H1 (cell line): ENCODE results near the gene MASP1. TPM values are rescaled to one million over a fixed set of nuclear protein-coding genes. Genes with fewer than 3 reads are reported as not detected.

Experiments
- CTCF ChIA-PET: fragments of 300-600 bp; sonication (Branson Sonifier 250); formaldehyde crosslinking; loops from one replicate; lab custom pipeline; 2021; ENCODE audit not compliant: partially characterized antibody; lab: Charles Lee
- POLR2A ChIA-PET: fragments of 300-600 bp; sonication (Branson Sonifier 250); formaldehyde crosslinking; loops from one replicate; lab custom pipeline; 2021; ENCODE audit warnings: inconsistent platforms; ENCODE audit not compliant: partially characterized antibody; lab: Charles Lee
- DNase-seq, 2 experiments: peaks; one replicate each; pipeline versions ENCODE4 v3.0.0 to v3.0.0-alpha.2; 2010 to 2022; ENCODE audit warnings: low spot score in 2 of 2, low read depth in 1 of 2, mixed read lengths in 1 of 2
- FAIRE-seq: peaks from 2 replicates; lab custom pipeline; 2011; peaks lifted over from hg19 to GRCh38; lab: Jason Lieb, UNC
- H2AFZ ChIP-seq: 2 replicates; pipeline ENCODE4 v1.8.1; 2012; ENCODE audit warnings: low read length, inconsistent platforms
- H2AK5ac ChIP-seq: 2 replicates; pipeline ENCODE4 v1.6.1; 2013; ENCODE audit warnings: low read depth, low read length
- H2BK120ac ChIP-seq: replicated peaks from 2 replicates; pipeline ENCODE3; 2013; ENCODE audit warnings: low read depth, low read length, inconsistent platforms
- H2BK12ac ChIP-seq: 2 replicates; pipeline ENCODE4 v1.6.1; 2013; ENCODE audit warnings: low read depth, low read length
- H2BK15ac ChIP-seq: 2 replicates; pipeline ENCODE4 v1.6.1; 2013; ENCODE audit warnings: low read length
- H2BK20ac ChIP-seq: 2 replicates; pipeline ENCODE4 v1.6.1; 2013; ENCODE audit warnings: low read length
- H2BK5ac ChIP-seq: 2 replicates; pipeline ENCODE4 v1.6.1; 2013; ENCODE audit warnings: low read depth, low read length
- H3K14ac ChIP-seq: 2 replicates; pipeline ENCODE4 v1.6.1; 2013; ENCODE audit warnings: inconsistent platforms; ENCODE audit not compliant: insufficient read length
- H3K18ac ChIP-seq: 2 replicates; pipeline ENCODE4 v1.6.1; 2013; ENCODE audit warnings: low read length; ENCODE audit errors: extremely low read depth
- H3K23ac ChIP-seq: 2 replicates; pipeline ENCODE4 v1.6.1; 2013; ENCODE audit warnings: inconsistent platforms; ENCODE audit not compliant: insufficient read length
- H3K23me2 ChIP-seq: 2 replicates; pipeline ENCODE4 v1.6.1; 2013; ENCODE audit warnings: low read depth, low read length
- H3K27ac ChIP-seq: 2 replicates; pipeline ENCODE4 v1.6.1; 2011; ENCODE audit warnings: low read depth, low read length, inconsistent platforms
- H3K27me3 ChIP-seq, 4 experiments: replicated peaks in 1 of 4; 1 replicate in 1 of 4; 2 replicates in 3 of 4; pipeline versions ENCODE4 v1.6.1 to v1.8.1; 2011 to 2013; ENCODE audit warnings: low read length in 3 of 4, mild to moderate bottlenecking in 3 of 4, inconsistent platforms in 2 of 4, mixed read lengths in 2 of 4, moderate library complexity in 1 of 4; ENCODE audit not compliant: control insufficient read depth in 3 of 4, insufficient read depth in 3 of 4; ENCODE audit errors: extremely low read depth in 1 of 4
- H3K36me3 ChIP-seq, 4 experiments: 2 replicates each; pipeline versions ENCODE4 v1.6.1 to v1.8.1; 2011 to 2013; ENCODE audit warnings: mild to moderate bottlenecking in 4 of 4, low read length in 3 of 4, moderate library complexity in 2 of 4, control low read depth in 1 of 4, inconsistent platforms in 1 of 4; ENCODE audit not compliant: insufficient read depth in 4 of 4, control insufficient read depth in 2 of 4
- H3K4ac ChIP-seq: replicated peaks from 2 replicates; pipeline ENCODE3; 2013; ENCODE audit warnings: low read length, low read depth, mixed read lengths, inconsistent platforms; ENCODE audit not compliant: insufficient read length
- H3K4me1 ChIP-seq, 4 experiments: replicated peaks in 1 of 4; 1 replicate in 1 of 4; 2 replicates in 3 of 4; pipeline versions ENCODE4 v1.6.1 to v1.8.1; 2011 to 2013; ENCODE audit warnings: low read length in 3 of 4, inconsistent platforms in 2 of 4, mixed read lengths in 1 of 4; ENCODE audit not compliant: insufficient read depth in 4 of 4, control insufficient read depth in 3 of 4
- H3K4me2 ChIP-seq, 2 experiments: 2 replicates each; pipeline versions ENCODE4 v1.6.1 to v1.8.1; 2011 to 2013; ENCODE audit warnings: low read depth in 2 of 2, low read length in 2 of 2, control low read depth in 1 of 2, inconsistent platforms in 1 of 2, mild to moderate bottlenecking in 1 of 2; ENCODE audit not compliant: insufficient read depth in 1 of 2
- H3K4me3 ChIP-seq, 4 experiments: fragments of 200-600, 300-600 bp in 1 of 4; sonication (generic), shearing (Covaris generic), sonication (Bioruptor Twin) in 1 of 4; 2 replicates each; pipeline versions ENCODE4 v1.5.1 to v1.8.1; 2011 to 2016; ENCODE audit warnings: low read length in 4 of 4, low read depth in 3 of 4, control low read depth in 2 of 4, inconsistent platforms in 2 of 4, mild to moderate bottlenecking in 2 of 4, mixed read lengths in 1 of 4, moderate library complexity in 1 of 4; ENCODE audit not compliant: insufficient read depth in 2 of 4; ENCODE audit errors: extremely low read depth in 1 of 4
- H3K56ac ChIP-seq: replicated peaks from 2 replicates; pipeline ENCODE3; 2013; ENCODE audit warnings: low read depth, mild to moderate bottlenecking, mixed read lengths, low read length, inconsistent platforms; ENCODE audit not compliant: insufficient read length
- H3K79me1 ChIP-seq: 2 replicates; pipeline ENCODE4 v1.6.1; 2013; ENCODE audit warnings: low read depth, low read length, control low read depth
- H3K79me2 ChIP-seq, 2 experiments: 2 replicates each; pipeline versions ENCODE4 v1.6.1 to v1.8.1; 2012 to 2013; ENCODE audit warnings: low read length in 2 of 2, mild to moderate bottlenecking in 2 of 2, inconsistent platforms in 1 of 2; ENCODE audit not compliant: insufficient read depth in 2 of 2, control insufficient read depth in 1 of 2
- H3K9ac ChIP-seq, 4 experiments: replicated peaks in 1 of 4; 1 replicate in 1 of 4; 2 replicates in 3 of 4; pipeline versions ENCODE4 v1.6.1 to v1.8.1; 2011 to 2013; ENCODE audit warnings: low read depth in 3 of 4, low read length in 3 of 4, control low read depth in 2 of 4, mild to moderate bottlenecking in 2 of 4, moderate library complexity in 2 of 4, inconsistent platforms in 1 of 4; ENCODE audit errors: extremely low read depth in 1 of 4
- H3K9me3 ChIP-seq, 2 experiments: 2 replicates each; pipeline versions ENCODE4 v1.6.1 to v1.8.1; 2012 to 2013; ENCODE audit warnings: mild to moderate bottlenecking in 2 of 2, moderate library complexity in 2 of 2, control low read depth in 1 of 2, inconsistent platforms in 1 of 2, low read depth in 1 of 2, low read length in 1 of 2, mixed read lengths in 1 of 2; ENCODE audit not compliant: insufficient read depth in 2 of 2
- H4K20me1 ChIP-seq, 2 experiments: replicated peaks in 1 of 2; 2 replicates each; pipeline versions ENCODE3 to v1.8.1; 2011 to 2013; ENCODE audit warnings: inconsistent platforms in 2 of 2, low read length in 2 of 2, mild to moderate bottlenecking in 1 of 2; ENCODE audit not compliant: insufficient read depth in 2 of 2, control insufficient read depth in 1 of 2
- H4K5ac ChIP-seq: 2 replicates; pipeline ENCODE4 v1.6.1; 2013; ENCODE audit warnings: low read length, low read depth, mixed read lengths, inconsistent platforms; ENCODE audit not compliant: insufficient read length
- H4K8ac ChIP-seq: 2 replicates; pipeline ENCODE4 v1.8.0; 2013; ENCODE audit warnings: mild to moderate bottlenecking, moderate library complexity, low read length, inconsistent platforms; ENCODE audit not compliant: insufficient read depth; ENCODE audit errors: extremely low read depth
- H4K91ac ChIP-seq: replicated peaks from 2 replicates; pipeline ENCODE3; 2013; ENCODE audit warnings: low read length, mixed read lengths, inconsistent platforms; ENCODE audit not compliant: insufficient read length
- CHD2 ChIP-seq: IDR thresholded peaks from 2 replicates; pipeline ENCODE4 v1.6.1; 2012; ENCODE audit warnings: low read length, improper control_type of control experiment
- GABPA ChIP-seq: IDR thresholded peaks from 2 replicates; pipeline ENCODE4 v1.6.1; 2011; ENCODE audit warnings: mild to moderate bottlenecking, low read length, moderate library complexity, borderline replicate concordance; ENCODE audit not compliant: insufficient read depth
- JUND ChIP-seq: IDR thresholded peaks from 2 replicates; pipeline ENCODE4 v1.6.1; 2011; ENCODE audit warnings: mild to moderate bottlenecking, improper control_type of control experiment, low read length
- KDM1A ChIP-seq: fragments of 200-600, 300-600 bp; sonication (generic); IDR thresholded peaks from 2 replicates; pipeline ENCODE4 v1.7.1; 2016; ENCODE audit warnings: mild to moderate bottlenecking, low read length, borderline replicate concordance
- KDM5A ChIP-seq: fragments of 200-600 bp; IDR thresholded peaks from 2 replicates; pipeline ENCODE4 v1.7.1; 2012; ENCODE audit warnings: mild to moderate bottlenecking, low read length, inconsistent platforms, mixed read lengths
- SIRT6 ChIP-seq: IDR thresholded peaks from one replicate; pipeline ENCODE4 v1.7.1; 2012; ENCODE audit warnings: low read length, inconsistent platforms
- SRF ChIP-seq: IDR thresholded peaks from 2 replicates; pipeline ENCODE4 v1.6.1; 2011; ENCODE audit warnings: mild to moderate bottlenecking, low read depth, low read length, moderate library complexity
- TAF7 ChIP-seq: optimal IDR thresholded peaks from 2 replicates; pipeline ENCODE3; 2011; ENCODE audit warnings: low read depth, mild to moderate bottlenecking, inconsistent platforms, low read length, moderate library complexity, borderline replicate concordance
- WGBS, 2 experiments: shearing (Covaris generic) in 1 of 2; methylation state at CpG; one replicate each; pipeline versions ENCODE4 v1.1.6 to v1.1.7; 2013 to 2015; ENCODE audit warnings: low lambda C conversion rate in 2 of 2, mixed read lengths in 2 of 2, inconsistent platforms in 1 of 2, low coverage in 1 of 2, missing lambda C conversion rate in 1 of 2; ENCODE audit not compliant: insufficient replicate concordance in 2 of 2, insufficient coverage in 1 of 2, insufficient read length in 1 of 2; ENCODE audit errors: extremely low coverage in 1 of 2, missing lambda C conversion rate in 1 of 2; 5-methylcytosine and 5-hydroxymethylcytosine counted together
- polyA plus RNA-seq, 7 experiments: library from polyadenylated mRNA; depleted of rRNA in 3 of 7; stranded (reverse) in 5 of 7; unstranded in 2 of 7; fragments of >200 nt in 5 of 7; fragments of 200-250 nt in 2 of 7; gene quantifications; 1 replicate in 5 of 7; 2 replicates in 1 of 7; 4 replicates in 1 of 7; pipeline versions ENCODE4 v1.2.1 to v1.2.3, GENCODE V29; 2011 to 2013; ENCODE audit warnings: missing spikeins in 2 of 7, mixed read lengths in 2 of 7
- total RNA-seq: library from RNA; stranded (reverse); fragmentation: NEBNext Ultra II Directional; extraction: Animal tissue kit (Norgen Biotek cat#: 25700); gene quantifications from 2 replicates; pipeline ENCODE4 v1.2.1, GENCODE V29; 2021

MASP1 gene
- total and polyA plus RNA-seq, 2 of the 8 experiments (the other 6 are each of a cell fraction or from before 2014, with no cell fraction given): 2.7 to 3.5 TPM

- Histone ChIP-seq H3K18ac (no peak overlapping the region), H3K9me3 (no peaks in the 10 kb centered on the region), H2BK12ac (no peak overlapping the region), H3K4ac (no peak overlapping the region), H3K79me1 (no peaks in the 10 kb centered on the region), H2AFZ (no peak overlapping the region), H3K4me2 (no peak overlapping the region), H2BK15ac (no peak overlapping the region), H4K91ac (no peak overlapping the region), H3K36me3 (no peaks in the 10 kb centered on the region), H3K27ac (no peak overlapping the region), H2BK5ac (no peak overlapping the region), H2BK20ac (no peak overlapping the region; the same call in 1 of the 2 replicates), H3K79me2 (no peaks in the 10 kb centered on the region), H4K20me1 (no peaks in the 10 kb centered on the region), H4K5ac (no peak overlapping the region), H3K23me2 (no peaks in the 10 kb centered on the region), H3K27me3 (peaks cover 0 to 2% (median 0%) of the 10 kb centered on the region in 4 experiments; a peak in 2 of 7 replicates), H4K8ac (no peak overlapping the region), H3K4me1 (no peaks in the 10 kb centered on the region), H3K14ac (no peak overlapping the region), H2AK5ac (no peak overlapping the region), H3K9ac (no peak overlapping the region), H3K23ac (no peak overlapping the region), H3K4me3 (no peak overlapping the region), H2BK120ac (no peak overlapping the region), H3K56ac (no peak overlapping the region)
- DNase-seq: no peak
- 93% methylated on average over 2 of the region's 2 CpGs; no CpG with 5 or more reads in 1 of the 2 experiments for WGBS, 2 experiments
- ChIA-PET POLR2A (interaction anchor here (1.0 to 1.3 kb wide), 2 partner anchors 11 to 17 kb away, joined by 3 read pairs; no protein-coding TSS in a partner anchor), CTCF (interaction anchor here (0.8 to 2.9 kb wide), 6 partner anchors 8 to 75 kb away, joined by 3 to 10 read pairs (median 4); no protein-coding TSS in a partner anchor)
- no peak for FAIRE-seq
- TF ChIP-seq KDM1A (no peak), JUND (no peak), CHD2 (no peak), KDM5A (no peak), TAF7 (no peak), SIRT6 (no peak), SRF (no peak), GABPA (no peak)
Observed at GRCh38 chr3:187243933-187244524, 47.5 kb downstream of the MASP1 start.
